HG03558 (cell line): ENCODE results near the gene SLC39A10.
"Not testable (repeated sequence)": the region's sequence is repeated elsewhere in the genome, so short reads cannot be mapped to it uniquely, and the experiment has no call there.

Experiments used
- ATAC-seq: cut with Tn5 transposase; IDR thresholded peaks from one replicate; pipeline ENCODE4 v1.9.1; 2021; ENCODE audit warnings: moderate number of reproducible peaks; ENCODE audit not compliant: unreplicated experiment; ENCODE audit errors: extremely low read depth

Gene SLC39A10

GRCh38 chr2:195667974-195668373 is 10.9 kb downstream of the SLC39A10 start:
- ATAC-seq, result no peak

DNA sequence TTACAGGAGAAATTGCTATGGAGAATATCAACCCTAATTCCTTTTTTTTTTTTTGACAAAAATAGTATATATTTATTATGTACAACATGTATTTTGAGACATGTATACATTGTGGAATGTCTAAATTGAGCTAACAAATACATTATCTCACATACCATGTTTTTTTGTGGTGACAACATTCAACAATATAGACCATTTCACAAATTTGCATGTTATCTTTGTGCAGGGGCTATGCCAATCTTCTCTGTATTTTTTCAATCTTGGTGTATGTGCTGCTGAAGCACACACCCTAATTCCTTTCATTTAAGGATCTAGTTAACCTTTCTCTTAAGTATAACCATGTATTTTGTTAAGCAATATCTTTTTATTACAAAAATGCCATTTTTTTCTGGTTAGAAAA is 13.2 kb downstream of the SLC39A10 start:
- ATAC-seq, result no peak

DNA sequence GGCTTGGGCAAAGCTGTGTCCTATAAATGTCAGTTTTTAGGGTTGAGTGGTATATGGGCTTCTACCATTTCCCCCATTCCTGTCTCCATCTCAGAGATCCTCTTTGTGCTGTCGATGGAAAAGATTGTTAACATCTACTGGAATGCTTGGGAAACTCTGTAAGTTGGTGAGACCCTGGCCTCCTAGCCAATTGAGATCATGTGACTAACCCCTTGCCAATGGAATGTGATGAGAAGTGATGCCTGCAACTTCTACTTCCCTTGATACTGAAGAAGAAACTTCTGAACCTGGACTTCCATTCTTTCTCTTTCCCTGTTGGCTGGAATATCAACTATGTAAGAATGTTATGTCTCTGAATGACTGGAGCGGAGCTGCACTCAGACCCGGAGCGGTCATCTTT is 14.5 kb downstream of the SLC39A10 start:
- no peak for ATAC-seq

- no peak for ATAC-seq
Observed at GRCh38 chr2:195672674-195673073, 15.6 kb downstream of the SLC39A10 start.

- ATAC-seq, result no peak
Observed at GRCh38 chr2:195674491-195675221, 17.6 kb downstream of the SLC39A10 start.

- ATAC-seq, result no peak
Observed at GRCh38 chr2:195675783-195676427, 18.9 kb downstream of the SLC39A10 start.

DNA sequence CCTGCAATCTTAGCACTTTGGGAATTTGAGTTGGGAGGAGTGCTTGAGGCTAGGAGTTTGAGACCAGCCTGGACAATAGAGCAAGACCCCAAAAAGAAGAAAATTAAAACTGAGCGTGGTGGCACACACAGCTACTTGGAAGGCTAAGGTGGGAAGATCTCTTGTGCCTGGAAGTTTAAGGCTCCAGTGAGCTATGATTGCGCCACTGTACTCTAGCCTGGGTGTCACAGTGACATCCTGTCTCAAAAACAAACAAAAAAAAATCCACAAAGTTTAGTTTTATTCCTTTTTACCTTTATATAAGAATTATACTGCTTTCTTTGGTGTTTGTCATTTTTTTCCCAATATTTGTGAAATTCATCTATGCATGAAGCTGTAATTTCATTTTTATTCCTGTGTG is 20.3 kb downstream of the SLC39A10 start:
- ATAC-seq, result no peak

DNA sequence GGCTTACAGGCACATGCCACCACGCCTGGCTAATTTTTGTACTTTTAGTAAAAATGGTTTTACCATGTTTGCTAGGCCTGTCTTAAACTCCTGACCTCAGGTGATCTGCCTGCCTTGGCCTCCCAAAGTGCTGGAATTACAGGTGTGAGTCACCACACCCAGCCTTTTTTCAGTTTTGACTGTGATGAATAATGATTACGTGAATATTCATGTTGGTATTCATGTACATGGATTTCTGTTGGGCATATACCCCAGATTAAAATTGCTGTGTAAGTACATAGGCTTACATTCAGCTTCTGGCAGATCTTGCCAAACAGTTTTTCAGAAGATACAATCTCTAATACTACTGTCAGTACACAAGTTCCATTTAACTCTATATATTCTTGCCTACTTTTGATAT is 20.9 kb downstream of the SLC39A10 start:
- no peak for ATAC-seq

DNA sequence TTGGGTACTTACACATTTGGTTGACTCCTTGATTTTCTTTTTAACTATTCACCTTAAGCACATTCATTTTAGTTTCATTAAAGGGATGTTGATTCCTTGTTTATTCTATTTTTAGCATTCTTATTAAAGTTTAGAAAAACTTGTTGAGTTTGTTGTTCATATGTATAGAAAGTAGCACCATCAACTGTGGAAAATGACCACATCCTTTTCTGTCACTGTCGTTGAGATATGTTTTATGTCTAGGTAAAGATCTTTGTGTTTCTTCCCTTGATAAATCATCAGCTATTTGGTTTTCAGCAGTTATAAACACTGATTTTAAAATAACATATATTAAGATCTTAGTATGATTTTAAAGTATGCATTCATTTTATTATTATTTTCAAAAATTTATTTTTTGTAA is 25.1 kb downstream of the SLC39A10 start:
- ATAC-seq, result no peak

DNA sequence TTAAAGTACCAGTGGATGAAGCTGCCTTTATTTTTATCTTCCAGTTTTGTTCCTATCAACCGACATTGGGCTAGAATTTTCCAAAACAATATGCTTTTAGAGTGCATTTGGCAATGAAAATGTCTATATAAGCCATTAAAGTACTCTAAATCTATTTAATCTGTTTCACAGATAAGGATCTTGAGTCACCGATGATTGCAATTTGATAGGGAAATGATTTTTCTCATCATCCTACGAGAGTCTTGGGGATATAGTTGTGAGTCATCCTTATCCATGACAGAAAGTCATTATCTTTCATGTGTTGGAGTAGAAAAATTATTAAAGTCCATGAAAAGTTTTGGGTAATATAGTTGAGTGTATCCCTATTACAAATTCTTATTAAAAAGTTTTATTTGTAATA is 26.1 kb downstream of the SLC39A10 start:
- ATAC-seq, result no peak

GRCh38 chr2:195686564-195686963 is 29.5 kb downstream of the SLC39A10 start:
- no peak for ATAC-seq

DNA sequence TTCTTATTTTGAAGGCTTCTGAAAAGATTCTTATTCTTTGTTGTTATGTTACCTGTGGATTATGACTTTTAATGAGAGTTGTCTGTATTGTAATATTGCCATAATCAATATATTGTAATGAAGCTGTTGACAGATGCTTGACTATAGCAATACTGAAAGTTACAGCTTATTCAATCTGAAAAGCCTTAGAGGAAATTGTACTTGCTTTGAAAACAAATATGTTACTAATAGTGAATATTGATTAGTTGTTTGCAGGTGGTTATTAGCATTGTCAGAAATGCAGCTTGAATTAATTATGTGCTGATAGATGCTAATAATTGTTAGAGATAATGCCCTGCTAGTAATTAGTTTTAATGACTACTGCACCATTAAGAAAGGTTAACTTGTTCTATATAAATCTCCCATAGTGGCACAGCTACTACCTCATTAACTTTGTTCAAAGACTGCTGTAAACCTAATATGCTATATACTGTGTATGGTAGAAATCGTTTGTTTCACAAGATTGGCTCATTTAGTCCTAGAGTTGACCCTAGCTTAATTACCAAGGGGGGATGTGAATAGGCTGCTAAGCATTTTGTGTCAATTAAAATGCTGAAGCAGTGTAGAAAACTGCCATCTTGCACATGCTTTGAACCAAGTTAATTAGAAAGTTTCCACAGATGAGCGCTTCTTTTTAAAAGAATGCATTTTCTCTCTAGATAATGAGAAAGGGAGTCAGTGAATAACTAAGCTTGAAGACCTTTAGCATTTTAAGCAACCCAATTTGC is 30.5 kb downstream of the SLC39A10 start:
- ATAC-seq, result no peak

- not testable (repeated sequence) for ATAC-seq
Observed at GRCh38 chr2:195692531-195692930, 35.5 kb downstream of the SLC39A10 start.

DNA sequence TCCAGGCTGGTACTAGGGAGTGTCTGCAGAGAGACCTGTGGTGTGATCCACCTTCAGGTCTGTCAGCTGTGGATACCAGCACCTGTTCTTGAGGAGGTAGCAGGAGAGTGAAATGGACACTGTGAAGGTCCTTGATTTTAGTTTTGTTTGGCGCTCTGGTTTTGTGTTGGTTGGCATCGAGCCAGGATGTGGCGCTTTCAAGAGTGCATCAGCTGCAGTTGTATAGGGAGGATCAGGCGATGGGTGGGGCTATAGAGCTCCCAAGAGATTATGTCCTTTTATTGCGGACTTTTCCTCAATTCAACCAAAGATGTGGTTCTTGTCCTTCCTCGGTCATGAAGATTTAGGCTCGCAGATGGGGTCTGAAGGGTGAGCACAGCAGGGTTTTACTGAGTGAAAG is 37.5 kb downstream of the SLC39A10 start:
- no peak for ATAC-seq

GRCh38 chr2:195695002-195695631 is 38.1 kb downstream of the SLC39A10 start:
- ATAC-seq, result no peak

GRCh38 chr2:195696012-195696411 is 39.0 kb downstream of the SLC39A10 start:
- no peak for ATAC-seq

DNA sequence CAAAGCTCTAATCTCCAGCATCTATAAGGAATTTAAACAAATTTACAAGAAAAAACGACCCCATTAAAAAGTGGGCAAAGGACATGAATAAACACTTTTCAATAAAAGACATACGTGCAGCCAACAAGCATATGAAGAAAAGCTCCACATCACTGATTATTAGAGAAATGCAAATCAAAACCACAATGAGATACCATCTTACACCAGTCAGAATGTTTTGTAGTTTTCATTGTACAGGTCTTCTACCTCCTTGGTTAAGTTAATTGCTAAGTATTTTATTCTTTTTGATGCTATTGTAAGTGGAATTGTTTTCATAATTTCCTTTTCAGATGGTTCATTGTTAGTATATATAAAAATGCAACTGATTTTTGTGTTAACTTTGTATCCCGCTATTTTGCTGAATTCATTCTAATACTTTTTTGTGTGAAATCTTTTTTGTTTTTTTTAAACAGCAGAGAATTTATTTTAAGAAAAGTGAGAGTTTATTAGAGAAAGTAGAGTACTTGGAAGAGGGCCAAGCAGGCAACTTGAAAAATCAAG is 40.7 kb downstream of the SLC39A10 start:
- ATAC-seq, result no peak

DNA sequence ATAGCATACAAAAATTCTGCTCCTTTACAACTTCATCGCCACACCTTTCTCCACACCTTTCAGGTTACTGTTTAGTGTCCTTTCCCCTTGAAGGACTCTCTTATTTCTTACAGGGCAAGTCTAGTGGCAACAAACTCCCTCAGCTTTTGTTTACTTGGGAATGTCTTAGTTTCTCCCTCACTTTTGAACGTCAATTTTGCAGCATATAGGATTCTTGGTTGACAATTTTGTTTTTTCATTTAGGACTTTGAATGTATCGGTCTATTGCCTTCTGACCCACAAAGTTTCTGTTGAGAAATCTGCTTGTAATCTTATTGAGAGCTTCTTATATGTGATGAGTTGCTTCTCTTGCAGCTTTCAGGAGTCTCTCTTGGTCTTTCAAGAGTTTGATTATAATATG is 43.5 kb downstream of the SLC39A10 start:
- no peak for ATAC-seq

- no peak for ATAC-seq
Observed at GRCh38 chr2:195706161-195706900, 49.3 kb downstream of the SLC39A10 start.
